ENCODE results near the gene OPCML.

The OPCML gene

DNA sequence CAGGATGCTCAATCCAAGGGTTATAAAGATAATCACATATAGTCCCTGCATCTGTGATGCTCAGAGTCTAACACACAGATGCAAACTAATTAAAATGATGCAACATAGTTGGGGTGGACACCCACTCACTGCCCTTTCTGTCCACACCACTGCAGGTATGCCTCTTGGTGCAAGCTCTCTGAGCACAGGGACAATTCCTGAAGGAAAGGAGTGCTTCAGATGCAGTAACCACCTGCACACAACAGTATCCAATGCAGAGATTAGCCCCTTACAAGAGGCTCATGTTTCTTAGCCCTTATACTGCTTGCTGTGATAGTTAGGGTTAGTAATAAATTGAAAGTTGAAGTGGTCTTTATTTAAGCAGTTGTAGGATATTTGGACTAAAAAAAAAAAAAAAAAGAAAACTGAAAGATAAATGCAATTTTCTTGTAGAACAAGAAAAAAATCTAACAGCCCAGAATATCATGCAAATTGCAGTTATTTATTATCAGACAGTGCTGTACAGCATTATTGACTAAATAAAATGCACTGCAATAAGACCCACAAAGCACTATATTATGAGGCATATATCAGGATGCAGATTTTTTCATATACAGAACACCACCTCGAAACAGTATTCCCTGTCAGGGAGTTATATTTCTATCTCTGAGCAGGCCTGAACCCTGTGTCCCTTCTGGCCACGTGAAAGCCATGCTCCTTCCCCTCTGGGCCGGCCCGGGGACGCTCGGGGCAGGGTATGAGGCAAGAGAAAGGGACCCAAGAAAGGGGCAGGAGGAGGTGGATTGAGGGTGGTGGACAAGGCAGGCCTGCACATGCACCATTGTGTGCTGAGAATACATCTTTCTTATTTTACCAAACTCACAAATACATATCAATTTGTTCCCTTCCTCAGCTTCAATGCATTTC, 260.2 kb downstream of the OPCML start:
- TF ChIP-seq ZFX (IDR thresholded peaks at IDR 0.05; ENCODE audit: borderline replicate concordance): no peak
- TF ChIP-seq, protein P1, sequence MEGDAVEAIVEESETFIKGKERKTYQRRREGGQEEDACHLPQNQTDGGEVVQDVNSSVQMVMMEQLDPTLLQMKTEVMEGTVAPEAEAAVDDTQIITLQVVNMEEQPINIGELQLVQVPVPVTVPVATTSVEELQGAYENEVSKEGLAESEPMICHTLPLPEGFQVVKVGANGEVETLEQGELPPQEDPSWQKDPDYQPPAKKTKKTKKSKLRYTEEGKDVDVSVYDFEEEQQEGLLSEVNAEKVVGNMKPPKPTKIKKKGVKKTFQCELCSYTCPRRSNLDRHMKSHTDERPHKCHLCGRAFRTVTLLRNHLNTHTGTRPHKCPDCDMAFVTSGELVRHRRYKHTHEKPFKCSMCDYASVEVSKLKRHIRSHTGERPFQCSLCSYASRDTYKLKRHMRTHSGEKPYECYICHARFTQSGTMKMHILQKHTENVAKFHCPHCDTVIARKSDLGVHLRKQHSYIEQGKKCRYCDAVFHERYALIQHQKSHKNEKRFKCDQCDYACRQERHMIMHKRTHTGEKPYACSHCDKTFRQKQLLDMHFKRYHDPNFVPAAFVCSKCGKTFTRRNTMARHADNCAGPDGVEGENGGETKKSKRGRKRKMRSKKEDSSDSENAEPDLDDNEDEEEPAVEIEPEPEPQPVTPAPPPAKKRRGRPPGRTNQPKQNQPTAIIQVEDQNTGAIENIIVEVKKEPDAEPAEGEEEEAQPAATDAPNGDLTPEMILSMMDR (IDR thresholded peaks at IDR 0.05): no peak
- H3K27ac ChIP-seq: no peak overlapping the region

DNA sequence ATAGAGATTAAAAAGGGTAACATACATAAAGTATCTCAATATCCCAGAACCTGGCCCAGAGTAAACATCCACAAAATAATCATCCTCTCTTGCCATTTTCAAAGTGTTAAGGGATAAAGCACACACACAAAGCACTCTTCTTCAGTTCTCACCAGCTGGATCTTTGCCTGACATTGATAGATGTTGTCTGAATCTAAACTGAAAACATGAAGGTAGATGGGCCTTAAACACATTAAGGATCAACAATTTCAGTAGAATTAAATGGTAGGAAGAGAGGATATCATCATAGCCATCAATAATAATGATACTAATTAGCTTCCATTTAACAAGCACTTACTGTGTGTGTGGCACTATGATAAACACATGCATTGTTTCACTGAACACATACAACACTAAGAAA, 261.1 kb downstream of the OPCML start:
- H3K27ac ChIP-seq: no peak overlapping the region
- TF ChIP-seq, protein P1 (IDR thresholded peaks at IDR 0.05): no peak
- no peak for TF ChIP-seq ZFX (IDR thresholded peaks at IDR 0.05; ENCODE audit: borderline replicate concordance)

DNA sequence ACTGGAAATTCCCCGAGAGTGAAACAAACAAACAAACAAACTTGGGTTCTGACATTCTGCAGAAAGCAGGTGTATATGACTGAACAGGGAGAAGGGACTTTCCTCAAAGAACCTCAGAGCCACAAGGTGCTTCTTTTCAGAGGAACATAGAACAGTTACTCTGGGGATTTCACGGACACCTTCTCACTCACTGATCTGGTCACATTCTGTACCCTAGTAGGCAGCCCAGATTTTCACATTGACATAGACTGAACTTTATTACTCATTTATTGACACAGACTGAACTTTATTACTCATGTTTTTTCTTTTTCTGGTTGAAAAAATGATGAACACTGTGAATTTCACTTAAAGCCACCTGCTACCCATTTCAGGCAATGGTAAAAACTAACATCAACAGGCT, 263.0 kb downstream of the OPCML start:
- TF ChIP-seq, protein P1 (IDR thresholded peaks at IDR 0.05): no peak
- no peak for TF ChIP-seq ZFX (IDR thresholded peaks at IDR 0.05; ENCODE audit: borderline replicate concordance)
- no peak overlapping the region for H3K27ac ChIP-seq

DNA sequence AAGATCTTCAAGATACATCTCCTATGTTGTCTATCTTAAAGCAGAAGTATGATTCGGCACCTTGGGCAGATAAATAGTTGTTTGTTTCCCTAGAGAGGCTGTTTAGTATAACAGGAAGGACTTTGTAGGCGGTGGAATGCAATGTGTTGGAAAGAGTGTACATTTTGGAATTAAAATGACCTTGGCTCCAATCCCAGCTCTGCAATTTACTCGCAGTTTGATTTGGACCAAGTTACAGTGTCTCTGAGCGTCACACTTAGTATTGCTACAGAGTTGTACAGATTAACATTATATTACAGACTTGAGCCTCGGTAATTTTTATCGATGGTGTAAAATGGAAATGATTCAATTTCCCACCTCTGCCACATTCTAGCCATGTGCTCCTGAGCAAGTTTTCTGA, 265.3 kb downstream of the OPCML start:
- no peak overlapping the region for H3K27ac ChIP-seq
- TF ChIP-seq, protein P1 (IDR thresholded peaks at IDR 0.05): no peak
- no peak for TF ChIP-seq ZFX (IDR thresholded peaks at IDR 0.05; ENCODE audit: borderline replicate concordance)

DNA sequence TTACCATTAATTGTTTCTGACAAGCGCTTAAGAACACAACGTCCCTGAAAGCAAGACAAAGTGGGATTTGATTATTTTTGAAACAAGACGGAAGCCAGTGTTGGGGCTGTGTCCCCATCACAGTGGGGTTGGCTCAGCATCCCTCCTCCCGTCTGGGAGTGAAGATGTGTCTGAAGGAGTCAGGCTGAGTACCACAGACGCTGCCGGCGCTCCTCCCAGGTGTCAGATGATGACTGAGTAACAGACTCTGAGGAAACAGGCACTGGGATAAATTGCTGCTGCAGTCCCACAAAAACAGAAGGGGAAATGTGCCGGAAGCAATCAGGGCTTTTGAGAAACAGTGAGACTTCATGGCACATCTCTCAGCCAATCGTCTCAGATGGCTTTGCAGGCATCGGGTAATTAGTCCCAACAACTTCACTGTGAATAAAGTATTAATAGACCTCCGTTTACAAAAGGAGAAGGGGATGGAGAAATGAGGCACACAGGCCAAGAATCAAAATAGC, 266.7 kb downstream of the OPCML start:
- no peak overlapping the region for H3K27ac ChIP-seq
- TF ChIP-seq, protein P1 (IDR thresholded peaks at IDR 0.05): no peak
- TF ChIP-seq ZFX (IDR thresholded peaks at IDR 0.05; ENCODE audit: borderline replicate concordance): no peak

DNA sequence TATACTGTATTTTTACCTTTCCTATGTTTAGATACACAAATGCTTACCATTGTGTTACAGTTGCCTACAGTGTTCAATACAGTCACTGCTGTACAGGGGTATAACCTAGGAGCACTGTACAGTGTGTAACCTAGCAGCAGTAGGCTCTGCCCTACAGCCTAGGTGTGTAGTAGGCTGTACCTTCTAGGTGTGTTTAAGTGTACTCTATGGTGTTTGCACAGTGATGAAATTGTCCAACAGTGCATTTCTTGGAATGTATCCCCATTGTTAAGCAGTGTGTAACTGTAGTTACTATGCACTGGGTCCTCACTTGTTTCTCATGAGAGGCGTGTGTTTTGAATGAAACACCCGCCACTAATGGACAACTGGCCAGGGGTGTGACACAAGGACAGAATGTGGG, 269.0 kb downstream of the OPCML start:
- TF ChIP-seq, protein P1 (IDR thresholded peaks at IDR 0.05): no peak
- no peak for TF ChIP-seq ZFX (IDR thresholded peaks at IDR 0.05; ENCODE audit: borderline replicate concordance)
- H3K27ac ChIP-seq: no peak overlapping the region

DNA sequence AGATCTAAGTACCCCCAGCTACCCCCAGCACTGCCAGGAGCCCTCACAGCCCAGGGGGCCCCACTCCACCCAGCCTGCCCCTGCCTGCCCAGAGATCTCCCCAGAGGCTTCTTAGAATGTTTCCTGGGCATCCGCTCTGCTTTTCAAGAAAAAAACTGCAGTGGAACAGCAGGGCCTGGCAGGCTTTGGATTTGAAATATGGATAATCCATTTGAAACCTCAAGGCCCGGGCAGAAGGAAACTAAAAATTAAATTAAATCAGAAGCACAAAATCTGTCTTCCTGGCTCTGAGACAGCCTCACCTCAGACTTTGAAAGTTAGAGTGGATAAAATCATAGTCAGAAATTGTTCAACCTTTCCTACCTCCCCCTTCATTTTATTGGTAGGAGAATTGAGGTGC, 273.6 kb downstream of the OPCML start:
- TF ChIP-seq, protein P1 (IDR thresholded peaks at IDR 0.05): no peak
- no peak for TF ChIP-seq ZFX (IDR thresholded peaks at IDR 0.05; ENCODE audit: borderline replicate concordance)
- no peak overlapping the region for H3K27ac ChIP-seq
